ENCODE data around the gene PSG1.
"Not testable (repeated sequence)": the region's sequence is repeated elsewhere in the genome, so short reads cannot be mapped to it uniquely, and the experiment has no call there.

- TF ChIP-seq CTCF (conservative IDR thresholded peaks at IDR 0.05; ENCODE audit: low read depth in 2 of 2); CREB1 (CRISPR knock-in tag; IDR thresholded peaks at IDR 0.05; ENCODE audit: low read depth); EZH2 (IDR thresholded peaks at IDR 0.05; ENCODE audit: low read depth, unreplicated experiment); REST (IDR thresholded peaks at IDR 0.05; ENCODE audit: unreplicated experiment); POLR2AphosphoS5 (IDR thresholded peaks at IDR 0.05; ENCODE audit: low read depth); ZNF114 (CRISPR knock-in tag; IDR thresholded peaks at IDR 0.05); EZH2phosphoT487 (IDR thresholded peaks at IDR 0.05; ENCODE audit: unreplicated experiment); JUNB (IDR thresholded peaks at IDR 0.05; ENCODE audit: unreplicated experiment); ZNF331 (CRISPR knock-in tag; IDR thresholded peaks at IDR 0.05; ENCODE audit: low read depth); ETS1 (IDR thresholded peaks at IDR 0.05); STAT1 (IDR thresholded peaks at IDR 0.05; ENCODE audit: unreplicated experiment): not testable (repeated sequence)
These were observed 46.6 kb downstream of the PSG1 start for GRCh38 chr19:42832746-42833442.
